ENCODE data around the gene TNK2. TPM values are rescaled to one million over a fixed set of nuclear protein-coding genes. Genes with fewer than 3 reads are reported as not detected.

The TNK2 gene
- total and polyA plus RNA-seq, 2 of the 8 experiments (the other 6 are each of a cell fraction or from before 2014, with no cell fraction given), result 10.4 to 33.9 TPM

- 89% methylated on average over 21 of the region's 24 CpGs; no CpG with 5 or more reads in 1 of the 2 experiments for WGBS, 2 experiments (ENCODE audit: extremely low coverage in 1 of 2, insufficient coverage in 1 of 2, insufficient read length in 1 of 2, insufficient replicate concordance in 2 of 2, low coverage in 1 of 2, low lambda C conversion rate in 2 of 2, missing lambda C conversion rate in 1 of 2)
- no peak overlapping the region for H4K5ac ChIP-seq (ENCODE audit: insufficient read length, low read depth, low read length)
- no peak overlapping the region for H2BK20ac ChIP-seq (ENCODE audit: low read length)
- no peak overlapping the region for H3K9ac ChIP-seq (replicated peaks in 1 of 4; ENCODE audit: extremely low read depth in 1 of 4, low read depth in 3 of 4, low read length in 3 of 4)
- H3K27ac ChIP-seq (ENCODE audit: low read depth, low read length), result no peak overlapping the region
- ChIA-PET CTCF (ENCODE audit: partially characterized antibody) (interaction anchor here (0.9 kb wide), 1 partner anchor 47 kb away, joined by 3 read pairs; no protein-coding TSS in a partner anchor), POLR2A (ENCODE audit: partially characterized antibody) (no interaction called here)
- no peak overlapping the region for H2AK5ac ChIP-seq (ENCODE audit: low read depth, low read length)
- no peak overlapping the region for H2BK15ac ChIP-seq (ENCODE audit: low read length)
- no peak overlapping the region for H3K4me2 ChIP-seq (ENCODE audit: insufficient read depth in 1 of 2, low read depth in 2 of 2, low read length in 2 of 2)
- H3K36me3 ChIP-seq (ENCODE audit: control insufficient read depth in 2 of 4, insufficient read depth in 4 of 4, low read length in 3 of 4), result no peaks in the 10 kb centered on the region
- no peak overlapping the region for H4K91ac ChIP-seq (replicated peaks; ENCODE audit: insufficient read length, low read length)
- no peak overlapping the region for H2BK120ac ChIP-seq (replicated peaks; ENCODE audit: low read depth, low read length)
- no peak overlapping the region for H3K4ac ChIP-seq (replicated peaks; ENCODE audit: insufficient read length, low read depth, low read length)
- DNase-seq (ENCODE audit: low read depth in 1 of 2, low spot score in 2 of 2) (no peak), FAIRE-seq (no peak)
- no peaks in the 10 kb centered on the region for H4K20me1 ChIP-seq (replicated peaks in 1 of 2; ENCODE audit: control insufficient read depth in 1 of 2, insufficient read depth in 2 of 2, low read length in 2 of 2)
- no peak overlapping the region for H2BK12ac ChIP-seq (ENCODE audit: low read depth, low read length)
- H3K18ac ChIP-seq (ENCODE audit: extremely low read depth, low read length), result no peak overlapping the region
- no peak overlapping the region for H3K14ac ChIP-seq (ENCODE audit: insufficient read length)
- H3K4me3 ChIP-seq (ENCODE audit: extremely low read depth in 1 of 4, insufficient read depth in 2 of 4, low read depth in 3 of 4, low read length in 4 of 4), result no peak overlapping the region
- H3K9me3 ChIP-seq (ENCODE audit: insufficient read depth in 2 of 2, low read depth in 1 of 2, low read length in 1 of 2), result no peaks in the 10 kb centered on the region
- H3K23ac ChIP-seq (ENCODE audit: insufficient read length), result no peak overlapping the region
- no peaks in the 10 kb centered on the region for H3K27me3 ChIP-seq (replicated peaks in 1 of 4; ENCODE audit: control insufficient read depth in 3 of 4, extremely low read depth in 1 of 4, insufficient read depth in 3 of 4, low read length in 3 of 4)
- no peaks in the 10 kb centered on the region for H3K23me2 ChIP-seq (ENCODE audit: low read depth, low read length)
- no peak overlapping the region for H3K56ac ChIP-seq (replicated peaks; ENCODE audit: insufficient read length, low read depth, low read length)
- no peak overlapping the region for H2AFZ ChIP-seq (ENCODE audit: low read length)
- H4K8ac ChIP-seq (ENCODE audit: extremely low read depth, insufficient read depth, low read length), result peak overlapping the region; percentile 57; the same call in 1 of the 2 replicates
- H3K79me2 ChIP-seq (ENCODE audit: control insufficient read depth in 1 of 2, insufficient read depth in 2 of 2, low read length in 2 of 2), result no peaks in the 10 kb centered on the region
- H2BK5ac ChIP-seq (ENCODE audit: low read depth, low read length), result no peak overlapping the region
- no peaks in the 10 kb centered on the region for H3K79me1 ChIP-seq (ENCODE audit: low read depth, low read length)
- no peaks in the 10 kb centered on the region for H3K4me1 ChIP-seq (replicated peaks in 1 of 4; ENCODE audit: control insufficient read depth in 3 of 4, insufficient read depth in 4 of 4, low read length in 3 of 4)
- TF ChIP-seq GTF2F1 (IDR thresholded peaks at IDR 0.05; ENCODE audit: borderline replicate concordance, low read depth, low read length) (no peak), BRCA1 (IDR thresholded peaks at IDR 0.05; ENCODE audit: low read depth, low read length) (no peak), CEBPB (IDR thresholded peaks at IDR 0.05; ENCODE audit: low read depth, low read length) (no peak), HDAC6 (IDR thresholded peaks at IDR 0.05; ENCODE audit: low read depth, low read length) (no peak), BACH1 (IDR thresholded peaks at IDR 0.05; ENCODE audit: low read length) (no peak), JUN (IDR thresholded peaks at IDR 0.05; ENCODE audit: low read depth, low read length) (no peak), CHD1 (IDR thresholded peaks at IDR 0.05; ENCODE audit: low read depth, low read length) (no peak), JUND (IDR thresholded peaks at IDR 0.05; ENCODE audit: low read length) (no peak), RNF2 (IDR thresholded peaks at IDR 0.05; ENCODE audit: borderline replicate concordance, low read depth, low read length, missing control alignments, poor library complexity, severe bottlenecking) (no peak), ATF2 (IDR thresholded peaks at IDR 0.05; ENCODE audit: low read length) (no peak)
Measured at GRCh38 chr3:195847055-195847950, 61.0 kb downstream of the TNK2 start.
